Measurements from ENCODE around the gene CCDC28B. TPM values are rescaled to one million over a fixed set of nuclear protein-coding genes. Genes with fewer than 3 reads are reported as not detected.

Gene CCDC28B
- total and polyA plus RNA-seq, 2 of the 13 experiments (the other 11 are each of a cell fraction or from before 2014, with no cell fraction given) = 2.6 to 3.5 TPM

- peak; percentile 22; the same call in 1 of the 2 replicates for TF ChIP-seq SMAD9 (CRISPR knock-in tag; IDR thresholded peaks at IDR 0.05)
- no peak for TF ChIP-seq NFIB (CRISPR knock-in tag; IDR thresholded peaks at IDR 0.05; ENCODE audit: borderline replicate concordance)
- TF ChIP-seq PATZ1 (CRISPR knock-in tag; IDR thresholded peaks at IDR 0.05) = peak; percentile 21
- TF ChIP-seq PCBP2 (optimal IDR thresholded peaks at IDR 0.05; ENCODE audit: low read depth, low read length, poor library complexity, severe bottlenecking) = no peak
- peak; percentile 59; the same call in 1 of the 2 replicates for TF ChIP-seq CBFB (CRISPR knock-in tag; IDR thresholded peaks at IDR 0.05)
- no peak for TF ChIP-seq ZNF569 (CRISPR knock-in tag; IDR thresholded peaks at IDR 0.05; ENCODE audit: borderline replicate concordance)
- peak; percentile 87 for TF ChIP-seq RBM39 (IDR thresholded peaks at IDR 0.05; ENCODE audit: low read depth, low read length, poor library complexity, severe bottlenecking)
- 0 out of 2 replicates have a peak, but pooled peaks have one; percentile 41 for TF ChIP-seq HMG20B (CRISPR knock-in tag; conservative IDR thresholded peaks at IDR 0.05)
- TF ChIP-seq DNMT3B (CRISPR knock-in tag; conservative IDR thresholded peaks at IDR 0.05) = no peak; the same call in 1 of the 2 replicates
- TF ChIP-seq TFDP1 (CRISPR knock-in tag; IDR thresholded peaks at IDR 0.05; ENCODE audit: borderline replicate concordance) = peak; percentile 92
- TF ChIP-seq REPIN1 (CRISPR knock-in tag; IDR thresholded peaks at IDR 0.05; ENCODE audit: borderline replicate concordance, low read depth) = no peak
- no peak for TF ChIP-seq NR3C1 (CRISPR knock-in tag; IDR thresholded peaks at IDR 0.05)
- TF ChIP-seq ZFP62 (CRISPR knock-in tag; IDR thresholded peaks at IDR 0.05) = no peak
- TF ChIP-seq IRF1 (CRISPR knock-in tag; IDR thresholded peaks at IDR 0.05; ENCODE audit: low read depth) = no peak
- peak; percentile 92; the same call in 1 of the 2 replicates for TF ChIP-seq NR0B2 (CRISPR knock-in tag; IDR thresholded peaks at IDR 0.05)
- 0 out of 2 replicates have a peak, but pooled peaks have one; percentile 12 for TF ChIP-seq RELA (CRISPR knock-in tag; IDR thresholded peaks at IDR 0.05)
- TF ChIP-seq FOXP4 (CRISPR knock-in tag; IDR thresholded peaks at IDR 0.05) = peak; percentile 15
- TF ChIP-seq ZNF432 (CRISPR knock-in tag; IDR thresholded peaks at IDR 0.05; ENCODE audit: borderline replicate concordance) = no peak
- TF ChIP-seq SRY (CRISPR knock-in tag; IDR thresholded peaks at IDR 0.05) = peak; percentile 93; the same call in 1 of the 2 replicates
- TF ChIP-seq GTF2F1 (IDR thresholded peaks at IDR 0.05; ENCODE audit: low read length) = no peak
- TF ChIP-seq NAIF1 (CRISPR knock-in tag; IDR thresholded peaks at IDR 0.05; ENCODE audit: borderline replicate concordance) = 0 out of 2 replicates have a peak, but pooled peaks have one; percentile 64
- TF ChIP-seq ZNF451 (CRISPR knock-in tag; IDR thresholded peaks at IDR 0.05) = peak; percentile 76
- no peak; the same call in 1 of the 2 replicates for TF ChIP-seq ZNF678 (CRISPR knock-in tag; IDR thresholded peaks at IDR 0.05)
Measured at GRCh38 chr1:32179443-32180185, 20.8 kb upstream of the CCDC28B start, which contains the start of gene TXLNA (continued).
